ENCODE measurements around the gene SLC66A2. TPM values are rescaled to one million over a fixed set of nuclear protein-coding genes. Genes with fewer than 3 reads are reported as not detected.
A peak's percentile ranks its signal among the peaks of the same experiment; 100 is the strongest.

SLC66A2 gene
- total and polyA plus RNA-seq, 10 donors = 28.7 to 61.9 (median 50.0) TPM

DNA sequence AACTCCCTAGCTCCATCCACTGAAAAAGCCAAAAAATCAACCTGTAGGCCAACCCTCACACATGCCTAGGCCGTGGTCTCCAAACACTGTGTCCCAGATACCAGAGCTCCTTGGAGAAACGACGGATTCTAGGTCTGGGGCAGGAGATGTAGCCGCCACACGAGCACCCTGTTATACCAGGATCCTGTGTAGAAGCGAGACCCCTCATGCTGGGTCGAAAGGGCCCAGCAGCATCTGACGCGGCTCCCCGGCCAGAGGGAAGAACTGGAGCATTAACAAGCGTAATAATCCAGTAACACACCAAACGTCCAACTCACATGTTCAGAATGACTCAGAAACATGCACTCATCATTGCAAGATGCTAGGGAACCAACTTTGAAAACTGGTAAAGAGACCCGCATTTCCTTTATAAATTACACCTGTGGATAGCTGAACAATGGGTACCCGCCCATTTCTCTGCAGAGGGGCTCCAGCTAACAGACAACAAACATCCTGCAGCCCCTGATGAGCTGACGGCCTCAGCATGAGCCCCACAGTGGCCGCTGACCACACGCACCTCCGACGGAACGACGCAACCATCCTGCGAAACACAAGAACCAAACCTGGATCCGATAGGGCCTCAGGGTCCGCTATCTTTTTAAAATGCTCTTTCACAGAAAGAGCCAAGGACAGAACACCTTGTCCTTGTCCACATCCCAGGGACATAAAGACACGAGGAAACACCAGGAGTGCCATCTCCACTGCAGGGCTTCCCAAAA, 14.2 kb downstream of the SLC66A2 start:
- Histone ChIP-seq H3K9me3 (peaks cover 6 to 53% (median 39%) of the 10 kb centered on the region in 8 donors), H3K27ac (no peak overlapping the region), H3K4me3 (no peak overlapping the region), H3K27me3 (replicated peaks in 1 of 7) (no peaks in the 10 kb centered on the region), H3K4me1 (peaks cover 0 to 35% (median 7%) of the 10 kb centered on the region in 6 donors), H3K36me3 (peaks cover 0 to 100% (median 67%) of the 10 kb centered on the region in 6 donors)
- WGBS, 5 donors = 95 to 97% (median 96%) methylated on average over 25 of the region's 25 CpGs
- intact Hi-C loops (cut with DNase I; ENCODE audit: low total_unique reads) = no loop called here
- no peak for DNase-seq
- TF ChIP-seq POLR2AphosphoS5 (IDR thresholded peaks at IDR 0.05) (no peak), CTCF (IDR thresholded peaks at IDR 0.05 in 8 of 11, conservative IDR thresholded peaks at IDR 0.05 in 3 of 11) (no peak), POLR2A (IDR thresholded peaks at IDR 0.05) (no peak)

- intact Hi-C loops (cut with DNase I; ENCODE audit: low total_unique reads) = no loop called here
- H3K4me1 ChIP-seq = peaks cover 0 to 32% (median 7%) of the 10 kb centered on the region in 6 donors
- TF ChIP-seq POLR2AphosphoS5 (IDR thresholded peaks at IDR 0.05) (no peak), CTCF (IDR thresholded peaks at IDR 0.05 in 8 of 11, conservative IDR thresholded peaks at IDR 0.05 in 3 of 11) (no peak), POLR2A (IDR thresholded peaks at IDR 0.05) (no peak)
- no peak overlapping the region for H3K4me3 ChIP-seq
- 94 to 98% (median 95%) methylated on average over 12 of the region's 12 CpGs for WGBS, 5 donors
- H3K36me3 ChIP-seq = peaks cover 0 to 100% (median 60%) of the 10 kb centered on the region in 6 donors
- H3K9me3 ChIP-seq = peaks cover 7 to 60% (median 46%) of the 10 kb centered on the region in 8 donors
- no peak overlapping the region for H3K27ac ChIP-seq
- peak; percentile 66 for DNase-seq
- no peaks in the 10 kb centered on the region for H3K27me3 ChIP-seq (replicated peaks in 1 of 7)
These were observed 14.8 kb downstream of the SLC66A2 start for GRCh38 chr18:79936641-79937040.

- Histone ChIP-seq H3K9me3 (peaks cover 10 to 67% (median 53%) of the 10 kb centered on the region in 8 donors), H3K4me3 (no peak overlapping the region), H3K27ac (no peak overlapping the region), H3K4me1 (peaks cover 0 to 32% (median 7%) of the 10 kb centered on the region in 6 donors), H3K27me3 (replicated peaks in 1 of 7) (no peaks in the 10 kb centered on the region), H3K36me3 (peaks cover 0 to 100% (median 54%) of the 10 kb centered on the region in 6 donors)
- intact Hi-C loops (cut with DNase I; ENCODE audit: low total_unique reads) = no loop called here
- no peak for TF ChIP-seq POLR2A (IDR thresholded peaks at IDR 0.05)
- no peak for TF ChIP-seq POLR2AphosphoS5 (IDR thresholded peaks at IDR 0.05)
- TF ChIP-seq CTCF (IDR thresholded peaks at IDR 0.05 in 8 of 11, conservative IDR thresholded peaks at IDR 0.05 in 3 of 11) = no peak
- peak; percentile 35 for DNase-seq
- WGBS, 5 donors = 94 to 98% (median 96%) methylated on average over 6 of the region's 6 CpGs
These were observed 15.5 kb downstream of the SLC66A2 start for GRCh38 chr18:79935925-79936324.

GRCh38 chr18:79935499-79935898, 16.0 kb downstream of the SLC66A2 start:
- no peak overlapping the region for H3K27ac ChIP-seq
- no peak overlapping the region for H3K4me3 ChIP-seq
- peaks cover 0 to 100% (median 51%) of the 10 kb centered on the region in 6 donors for H3K36me3 ChIP-seq
- WGBS, 5 donors = 90 to 98% (median 95%) methylated on average over 3 of the region's 3 CpGs
- TF ChIP-seq POLR2AphosphoS5 (IDR thresholded peaks at IDR 0.05) (no peak), POLR2A (IDR thresholded peaks at IDR 0.05) (no peak), CTCF (IDR thresholded peaks at IDR 0.05 in 8 of 11, conservative IDR thresholded peaks at IDR 0.05 in 3 of 11) (no peak)
- DNase-seq = no peak
- H3K9me3 ChIP-seq = peaks cover 10 to 71% (median 57%) of the 10 kb centered on the region in 8 donors
- H3K27me3 ChIP-seq (replicated peaks in 1 of 7) = no peaks in the 10 kb centered on the region
- intact Hi-C loops (cut with DNase I; ENCODE audit: low total_unique reads) = no loop called here
- peaks cover 0 to 32% (median 7%) of the 10 kb centered on the region in 6 donors for H3K4me1 ChIP-seq
